DND-41 (cell line): ENCODE measurements around the gene AGO3.

Experiments
- ATAC-seq: fragments of 200-7000 bp; cut with Tn5 transposase; 3 replicates; pipeline ENCODE4 v1.9.1; 2021; ENCODE audit warnings: low read depth; ENCODE audit not compliant: insufficient read depth
- DNase-seq: peaks from one replicate; pipeline ENCODE4 v3.0.0-alpha.2; 2020
- H2AFZ ChIP-seq: 2 replicates; pipeline ENCODE4 v1.6.0; 2012; ENCODE audit warnings: low read depth, low read length
- H3K27ac ChIP-seq: 2 replicates; pipeline ENCODE4 v1.5.1; 2012; ENCODE audit warnings: low read length, inconsistent platforms
- H3K27me3 ChIP-seq: fragments of 200-600 bp; sonication (generic); 2 replicates; pipeline ENCODE4 v1.6.0; 2012; ENCODE audit warnings: low read length, mild to moderate bottlenecking, inconsistent platforms; ENCODE audit not compliant: insufficient read depth, poor library complexity
- H3K36me3 ChIP-seq: 2 replicates; pipeline ENCODE4 v1.5.1; 2012; ENCODE audit warnings: low read length, inconsistent platforms; ENCODE audit not compliant: insufficient read depth
- H3K4me1 ChIP-seq: 2 replicates; pipeline ENCODE4 v1.5.1; 2012; ENCODE audit warnings: mild to moderate bottlenecking, low read length; ENCODE audit not compliant: insufficient read depth
- H3K4me2 ChIP-seq: 2 replicates; pipeline ENCODE4 v1.6.0; 2012; ENCODE audit warnings: mild to moderate bottlenecking, moderate library complexity, low read length, inconsistent platforms; ENCODE audit not compliant: insufficient read depth
- H3K4me3 ChIP-seq, 2 experiments: fragments of 200-600 bp in 1 of 2; shearing (Covaris generic) in 1 of 2; 2 replicates each; pipeline ENCODE4 v1.5.1; 2012 to 2016; ENCODE audit warnings: inconsistent platforms in 2 of 2, low read length in 2 of 2, mild to moderate bottlenecking in 2 of 2, low read depth in 1 of 2, moderate library complexity in 1 of 2
- H3K79me2 ChIP-seq: 2 replicates; pipeline ENCODE4 v1.6.0; 2012; ENCODE audit warnings: low read length, inconsistent platforms; ENCODE audit not compliant: insufficient read depth
- H3K9ac ChIP-seq: 2 replicates; pipeline ENCODE4 v1.6.0; 2012; ENCODE audit warnings: low read depth, mild to moderate bottlenecking, inconsistent platforms, low read length, moderate library complexity
- H3K9me3 ChIP-seq: 2 replicates; pipeline ENCODE4 v1.5.1; 2012; ENCODE audit warnings: low read length, moderate library complexity, mild to moderate bottlenecking, inconsistent platforms; ENCODE audit not compliant: insufficient read depth, severe bottlenecking
- H4K20me1 ChIP-seq: 2 replicates; pipeline ENCODE4 v1.6.0; 2012; ENCODE audit warnings: low read length; ENCODE audit not compliant: insufficient read depth
- CTCF ChIP-seq: IDR thresholded peaks from 2 replicates; pipeline ENCODE4 v1.5.1; 2012; ENCODE audit warnings: borderline replicate concordance, low read length, moderate library complexity, mild to moderate bottlenecking; ENCODE audit not compliant: poor library complexity, severe bottlenecking; ENCODE audit errors: extremely low read depth
- EZH2 ChIP-seq: IDR thresholded peaks from 3 replicates; pipeline ENCODE4 v1.6.1; 2012; ENCODE audit warnings: borderline replicate concordance, low read depth, mild to moderate bottlenecking, moderate library complexity, low read length, inconsistent platforms; ENCODE audit not compliant: severe bottlenecking

Gene AGO3

DNA sequence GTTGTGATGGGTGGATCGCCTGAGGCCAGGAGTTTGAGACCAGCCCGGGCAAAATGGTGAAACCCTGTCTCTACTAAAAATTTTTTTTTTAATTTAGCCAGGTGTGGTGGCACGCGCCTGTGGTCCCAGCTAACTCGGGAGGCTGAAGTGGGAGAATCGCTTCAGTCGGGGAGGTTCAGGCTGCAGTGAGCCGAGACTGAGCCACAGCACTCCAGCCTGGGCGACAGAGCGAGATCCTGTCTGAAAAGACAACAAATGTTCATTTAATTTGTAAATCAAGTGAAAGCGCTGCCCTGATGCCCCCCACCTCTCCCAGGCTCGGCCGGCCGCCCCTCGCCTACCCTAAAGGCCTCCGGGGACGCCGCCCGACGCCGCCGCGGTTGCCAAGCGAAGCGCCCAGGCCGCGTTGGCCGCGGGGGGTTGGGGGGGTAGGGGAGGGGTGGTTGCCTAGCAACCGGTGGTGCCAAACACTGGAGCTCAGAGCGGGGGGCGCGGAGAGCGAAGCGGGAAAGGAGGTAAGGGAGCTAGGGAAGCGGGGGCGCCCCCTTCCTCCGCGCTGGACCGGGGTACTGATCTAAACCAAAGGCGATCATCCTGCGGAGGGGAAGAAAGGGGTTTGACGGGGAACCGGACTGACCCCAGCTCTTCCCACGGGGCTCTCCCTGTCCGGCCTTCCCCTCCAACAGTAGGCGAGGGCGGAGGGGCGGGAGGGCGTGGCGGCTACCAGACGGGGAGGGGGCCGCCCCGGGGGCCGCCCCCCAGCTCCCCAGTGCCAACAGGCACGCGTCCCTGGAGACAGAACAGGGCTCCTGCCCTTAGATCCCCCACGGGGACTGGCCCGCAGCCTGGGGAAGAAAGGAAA, 153.0 kb downstream of the AGO3 start, which contains the start of gene TEKT2:
Gene TEKT2, plus strand, starts transcription at position 460 of the 862 bp plus-strand sequence. CDS start 828 bp downstream, outside the sequence.
- no peak for TF ChIP-seq CTCF
- TF ChIP-seq EZH2 = no peak
- Histone ChIP-seq H3K4me2 (peak within 1 kb of the TSS; percentile 54), H3K4me1 (peaks cover 16% of the 10 kb centered on the region), H3K36me3 (no peaks in the 10 kb centered on the region; the same call in 1 of the 2 replicates), H3K9me3 (no peaks in the 10 kb centered on the region), H3K4me3 (no peak within 1 kb of the TSS), H3K9ac (no peak within 1 kb of the TSS), H3K79me2 (peaks cover 2% of the 10 kb centered on the region), H3K27me3 (peaks cover 11% of the 10 kb centered on the region), H2AFZ (peak within 1 kb of the TSS; percentile 15; the same call in 1 of the 2 replicates), H4K20me1 (no peaks in the 10 kb centered on the region), H3K27ac (no peak within 1 kb of the TSS)
- ATAC-seq (no peak), DNase-seq (peak; percentile 36)

DNA sequence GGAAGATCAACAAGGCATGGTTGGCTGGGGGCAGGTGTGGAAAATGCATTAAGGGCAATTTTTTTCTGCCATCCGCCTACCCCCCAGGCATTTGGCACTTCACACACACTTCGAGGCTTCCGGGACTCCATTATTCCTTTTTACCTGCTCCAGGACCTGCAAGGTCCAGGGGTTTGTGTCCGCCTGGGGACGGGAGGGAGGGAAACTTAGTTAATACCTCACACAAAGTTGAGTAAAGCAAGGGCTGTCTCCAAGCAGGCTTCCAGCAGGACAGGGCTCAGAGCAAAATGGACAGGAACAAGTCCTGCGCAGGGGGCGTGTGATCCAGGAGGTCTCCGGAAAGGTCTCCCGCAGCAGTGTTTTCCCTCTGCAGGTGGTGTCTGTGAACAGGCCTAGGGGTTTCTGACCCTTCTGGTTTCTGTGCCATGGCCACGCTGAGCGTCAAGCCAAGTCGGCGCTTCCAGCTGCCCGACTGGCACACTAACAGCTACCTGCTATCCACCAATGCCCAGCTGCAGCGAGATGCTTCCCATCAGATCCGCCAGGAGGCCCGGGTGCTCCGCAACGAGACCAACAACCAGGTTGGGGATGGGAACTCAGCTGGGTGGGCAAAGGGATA, 153.7 kb downstream of the AGO3 start:
- Histone ChIP-seq H2AFZ (peak overlapping the region; percentile 15; the same call in 1 of the 2 replicates), H3K4me1 (peaks cover 19% of the 10 kb centered on the region), H3K9ac (no peak overlapping the region), H3K36me3 (peaks cover 3% of the 10 kb centered on the region; the same call in 1 of the 2 replicates), H3K27ac (no peak overlapping the region), H3K27me3 (peaks cover 11% of the 10 kb centered on the region), H3K4me3 (no peak overlapping the region), H3K9me3 (no peaks in the 10 kb centered on the region), H4K20me1 (0 out of 2 replicates have a peak, but pooled peaks cover 3% of the 10 kb centered on the region), H3K4me2 (peak overlapping the region; percentile 54), H3K79me2 (peaks cover 9% of the 10 kb centered on the region)
- no peak for ATAC-seq
- no peak for TF ChIP-seq CTCF
- TF ChIP-seq EZH2 = no peak
- no peak for DNase-seq

- Histone ChIP-seq H3K9ac (no peak overlapping the region), H4K20me1 (0 out of 2 replicates have a peak, but pooled peaks cover 4% of the 10 kb centered on the region), H3K4me3 (no peak overlapping the region), H3K36me3 (peaks cover 4% of the 10 kb centered on the region; the same call in 1 of the 2 replicates), H3K9me3 (no peaks in the 10 kb centered on the region), H2AFZ (no peak overlapping the region), H3K79me2 (peaks cover 14% of the 10 kb centered on the region), H3K4me1 (peaks cover 25% of the 10 kb centered on the region), H3K27me3 (peaks cover 11% of the 10 kb centered on the region), H3K4me2 (no peak overlapping the region), H3K27ac (no peak overlapping the region)
- ATAC-seq (no peak), DNase-seq (no peak)
- TF ChIP-seq EZH2 (no peak), CTCF (no peak)
These were observed 154.2 kb downstream of the AGO3 start for GRCh38 chr1:36085126-36085525.
